SW 1271 (cell line): Measurements from ENCODE around the gene NPIPB8.
"Not testable (repeated sequence)": the region's sequence is repeated elsewhere in the genome, so short reads cannot be mapped to it uniquely, and the experiment has no call there.

Source experiments
- DNase-seq, 2 experiments: peaks; one replicate each; lab custom pipeline; 2025; lab: John Stamatoyannopoulos, UW

NPIPB8 gene

DNA sequence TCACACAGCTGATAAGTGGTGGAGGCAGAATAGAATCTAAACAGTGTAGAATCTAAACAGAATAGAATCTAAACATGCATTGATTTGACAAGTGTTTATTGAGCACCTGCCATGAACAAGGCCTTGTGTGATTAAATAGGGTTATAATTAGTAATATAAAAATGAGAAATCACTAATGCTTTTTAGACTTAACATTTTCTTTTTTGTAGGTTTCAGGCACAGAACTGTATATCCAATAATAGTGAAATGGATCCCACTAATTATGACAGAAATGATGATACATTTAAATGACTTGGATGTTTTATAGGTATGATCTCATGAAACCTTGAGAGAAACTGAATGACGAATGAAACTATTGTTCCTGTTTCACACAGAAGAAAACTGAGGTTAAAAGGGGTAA is at the start of gene NPIPB8:
NPIPB8 (plus strand) TSS at position 301 of the 400 bp plus-strand sequence. CDS start 296 bp downstream, outside the sequence.
- not testable (repeated sequence) for DNase-seq

DNA sequence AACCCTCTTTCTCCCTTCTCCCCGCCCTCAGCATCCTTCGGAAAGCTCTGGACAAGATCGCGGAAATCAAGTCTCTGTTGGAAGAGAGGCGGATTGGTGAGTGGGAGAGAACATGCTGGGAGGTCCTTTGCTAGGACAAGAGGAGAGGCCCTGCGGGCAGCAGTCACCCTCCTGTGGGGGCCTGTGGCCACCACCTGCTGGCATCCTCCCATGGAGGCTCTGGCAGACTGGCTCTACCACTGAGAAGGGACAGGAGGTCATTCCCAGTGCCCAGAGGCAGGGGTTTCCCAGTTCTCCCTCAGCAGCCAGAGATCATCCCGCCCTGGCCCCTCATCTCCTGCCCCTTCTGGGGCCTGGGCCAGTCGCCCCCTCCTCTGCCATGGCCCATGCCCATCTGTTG is 48.8 kb upstream of the NPIPB8 start:
- no peak for DNase-seq

DNA sequence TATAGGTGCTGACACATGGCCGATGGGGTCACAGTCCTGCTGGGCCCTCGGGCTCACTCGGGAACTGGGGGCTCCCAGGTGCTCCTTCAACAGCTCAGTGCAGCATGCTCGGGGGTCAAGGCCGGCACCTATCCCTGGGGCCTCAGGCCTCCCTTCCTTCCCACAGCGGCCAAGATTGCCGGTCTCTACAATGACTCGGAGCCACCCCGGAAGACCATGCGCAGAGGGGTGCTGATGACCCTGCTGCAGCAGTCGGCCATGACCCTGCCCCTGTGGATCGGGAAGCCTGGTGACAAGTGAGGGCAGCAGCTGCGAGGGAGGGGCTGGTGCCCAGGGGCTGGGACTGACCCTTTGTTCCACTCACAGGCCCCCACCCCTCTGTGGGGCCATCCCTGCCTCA is 47.9 kb upstream of the NPIPB8 start:
- DNase-seq, result no peak

DNA sequence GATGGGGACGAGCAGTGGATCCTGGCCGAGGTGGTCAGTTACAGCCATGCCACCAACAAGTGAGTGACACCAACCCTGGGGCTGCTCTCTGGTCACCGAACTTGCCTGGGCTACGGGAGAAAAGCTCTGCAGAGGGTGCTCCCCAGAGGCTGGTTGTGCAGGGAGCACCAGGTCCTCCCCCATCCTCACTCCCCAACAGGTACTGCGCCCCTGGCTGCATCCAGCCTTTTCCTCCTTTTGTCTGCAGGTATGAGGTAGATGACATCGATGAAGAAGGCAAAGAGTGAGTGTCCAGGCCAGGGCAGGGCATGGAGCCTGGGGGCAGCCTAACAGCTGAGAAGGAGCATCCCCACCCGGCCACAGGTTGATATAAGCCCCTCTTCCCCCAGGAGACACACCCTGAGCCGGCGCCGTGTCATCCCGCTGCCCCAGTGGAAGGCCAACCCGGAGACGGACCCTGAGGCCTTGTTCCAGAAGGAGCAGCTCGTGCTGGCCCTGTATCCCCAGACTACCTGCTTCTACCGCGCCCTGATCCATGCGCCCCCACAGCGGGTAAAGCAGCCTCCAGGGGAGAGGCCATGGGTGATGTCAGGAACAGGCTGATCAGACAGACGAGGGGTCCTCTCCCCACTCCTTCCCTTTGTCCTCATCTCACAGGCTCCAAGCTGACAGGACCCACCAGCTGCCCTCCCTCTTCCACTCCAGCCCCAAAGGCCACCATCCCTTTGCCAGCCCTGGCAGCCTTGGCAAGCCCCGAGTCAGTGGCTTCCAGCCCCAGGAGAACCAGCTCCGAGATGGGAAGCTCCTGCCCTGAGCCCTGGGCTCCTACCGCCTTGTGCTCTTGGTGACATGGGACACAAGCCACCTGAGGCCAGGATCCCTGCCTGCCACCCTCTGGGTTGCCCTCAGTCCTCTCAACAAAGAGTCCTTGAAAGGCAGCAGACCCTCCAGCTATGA is 47.2 kb upstream of the NPIPB8 start:
- no peak for DNase-seq

DNA sequence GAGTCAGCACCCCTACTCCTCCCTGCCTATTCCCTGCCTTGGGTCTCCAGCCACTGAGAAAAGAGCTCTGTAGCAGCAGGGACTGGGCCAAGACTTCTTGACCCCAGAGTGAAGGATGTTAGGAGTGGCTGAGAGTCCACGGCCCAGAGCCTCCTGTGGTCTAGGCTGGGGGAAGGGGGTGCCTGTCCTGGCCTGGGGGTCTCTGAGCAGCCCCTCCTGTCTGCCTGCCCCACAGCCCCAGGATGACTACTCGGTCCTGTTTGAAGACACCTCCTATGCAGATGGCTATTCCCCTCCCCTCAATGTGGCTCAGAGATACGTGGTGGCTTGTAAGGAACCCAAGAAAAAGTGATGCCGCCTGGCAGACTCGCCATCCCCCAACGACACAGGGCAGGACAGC is 46.5 kb upstream of the NPIPB8 start:
- no peak for DNase-seq

DNA sequence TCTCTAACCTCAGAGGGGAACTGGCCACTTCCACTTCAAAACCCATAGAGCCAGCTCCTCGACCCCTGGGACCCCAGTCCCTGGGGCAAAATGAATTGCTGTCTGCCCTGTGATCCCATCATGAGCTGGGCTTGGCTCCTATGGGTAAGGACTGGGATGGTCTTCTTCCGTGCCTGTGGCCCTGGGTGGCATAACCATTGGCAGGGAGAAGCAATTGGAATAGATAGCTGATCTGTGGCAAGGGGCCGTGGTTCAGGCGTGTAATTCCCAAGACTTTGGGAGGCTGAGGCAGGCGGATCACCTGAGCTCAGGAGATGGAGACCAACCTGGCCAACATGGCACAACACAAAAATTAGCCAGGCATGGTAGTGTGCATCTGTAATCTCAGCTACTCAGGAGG is 45.4 kb upstream of the NPIPB8 start:
- no peak for DNase-seq

DNA sequence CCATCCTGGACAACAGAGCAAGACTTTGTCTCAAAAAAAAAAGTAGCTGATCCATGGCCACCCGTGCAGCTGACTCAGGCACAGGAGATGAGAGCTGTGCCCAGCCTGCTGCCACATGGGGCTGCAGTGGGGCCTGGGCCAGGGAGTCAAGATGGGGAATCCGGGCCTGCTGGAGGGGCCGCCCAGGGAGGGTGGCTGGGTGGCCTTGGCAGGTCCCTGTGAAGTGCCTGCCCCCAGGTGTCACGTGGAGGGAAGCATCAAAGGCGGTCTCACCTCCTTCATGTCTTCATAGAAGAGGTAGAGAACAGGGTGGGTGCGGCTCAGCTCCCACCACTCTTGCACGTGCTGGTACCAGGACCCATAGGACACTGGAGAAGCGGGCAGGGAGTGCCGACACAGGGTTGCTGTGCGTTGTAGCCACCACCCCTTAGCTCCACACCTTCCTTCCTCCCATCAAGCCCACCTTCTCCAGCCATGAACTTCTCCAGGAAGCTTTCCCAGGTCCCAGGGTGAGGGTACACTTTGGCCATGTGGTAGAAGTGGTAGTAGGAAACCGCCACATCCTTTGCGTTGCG is 44.8 kb upstream of the NPIPB8 start:
- no peak for DNase-seq

DNA sequence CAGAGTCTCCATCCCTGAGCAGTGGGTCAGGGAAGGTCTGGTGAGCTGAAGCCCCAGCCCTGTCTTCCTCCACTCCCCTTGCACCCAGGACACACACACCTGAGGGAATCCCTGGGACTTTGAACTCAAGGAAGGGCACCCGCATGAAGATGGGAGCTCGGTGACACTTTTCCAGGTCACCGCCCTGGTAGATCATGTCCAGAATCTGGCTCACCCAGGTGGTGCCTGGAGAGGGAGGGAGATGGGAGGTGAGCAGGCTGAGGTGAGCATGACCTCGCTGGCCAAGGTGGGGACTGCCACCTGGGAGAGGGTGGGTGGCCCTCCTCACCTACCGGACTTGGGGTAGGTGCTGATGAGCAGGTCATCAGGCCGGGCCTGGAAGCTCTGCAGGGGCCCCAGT is 42.4 kb upstream of the NPIPB8 start:
- DNase-seq, result not testable (repeated sequence)

DNA sequence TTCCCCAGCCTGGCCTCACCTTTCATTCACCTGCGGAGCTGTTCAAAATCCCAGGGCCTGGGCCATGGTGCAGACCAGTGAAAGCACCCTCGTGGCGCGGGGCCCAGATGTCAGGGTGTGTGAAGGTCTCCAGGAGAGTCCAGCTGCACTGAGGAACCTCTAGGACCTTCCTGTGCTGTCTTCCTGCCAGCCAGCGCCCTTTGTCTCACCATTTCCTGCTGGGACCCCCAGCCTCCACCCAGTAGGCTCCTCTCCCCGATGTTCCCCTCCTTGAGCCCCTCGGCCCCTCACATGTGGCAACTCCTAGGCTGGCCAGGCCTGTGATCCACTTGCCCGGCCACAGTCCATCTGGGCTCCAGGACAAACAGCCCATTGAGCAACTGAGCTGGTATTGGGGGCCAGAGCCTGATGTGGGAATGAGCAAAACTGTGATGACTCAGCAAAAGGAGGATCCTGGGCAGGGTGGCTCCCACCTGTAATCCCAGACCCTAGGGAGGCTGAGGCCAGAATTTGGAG is 41.7 kb upstream of the NPIPB8 start:
- no peak for DNase-seq

DNA sequence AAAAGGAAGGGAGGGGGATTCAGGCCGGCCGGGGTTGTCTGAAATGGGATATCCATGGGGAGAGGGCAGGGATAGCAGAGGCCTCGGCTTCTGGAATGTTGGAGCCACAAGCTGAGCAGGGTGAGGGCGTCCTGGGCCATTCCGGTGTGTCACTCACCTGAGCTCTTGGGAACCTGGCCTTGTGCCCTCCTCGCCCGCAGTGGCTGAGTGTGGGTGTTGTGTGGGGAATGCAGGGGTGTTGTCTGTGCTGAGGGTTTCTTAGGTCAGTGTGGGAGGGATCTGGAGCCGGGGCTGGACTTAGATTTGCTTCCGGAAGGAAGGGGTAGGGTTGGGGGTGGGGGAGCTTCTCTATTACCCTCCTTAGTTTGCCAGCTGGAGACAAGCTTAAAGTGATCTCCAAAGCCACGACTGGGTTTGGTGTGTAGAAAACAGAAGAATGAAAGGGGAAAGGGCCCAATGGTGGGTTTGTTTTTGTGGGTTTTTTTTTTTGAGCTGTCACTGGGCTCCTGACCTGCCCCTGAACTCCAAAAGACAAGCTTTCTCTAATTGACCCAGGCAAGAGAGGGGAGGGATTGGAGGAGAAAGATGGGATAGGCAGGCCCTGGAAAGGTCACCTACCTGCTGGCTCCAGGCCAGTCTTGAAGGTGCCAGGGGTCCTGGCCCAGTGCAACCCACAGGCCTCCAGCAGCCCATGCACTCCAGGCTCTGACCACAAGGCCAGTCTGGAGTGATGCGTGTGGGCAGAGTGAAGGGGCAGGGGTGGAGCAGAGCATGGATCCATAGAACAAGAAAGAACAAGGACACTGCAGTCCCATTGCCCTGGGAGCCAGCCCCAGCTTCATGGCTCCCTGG is 40.8 kb upstream of the NPIPB8 start, which contains the start of gene SULT1A2:
SULT1A2 (minus strand) TSS at position 211 of the 852 bp plus-strand sequence. CDS start 1,120 bp downstream, outside the sequence.
- DNase-seq, result no peak

DNA sequence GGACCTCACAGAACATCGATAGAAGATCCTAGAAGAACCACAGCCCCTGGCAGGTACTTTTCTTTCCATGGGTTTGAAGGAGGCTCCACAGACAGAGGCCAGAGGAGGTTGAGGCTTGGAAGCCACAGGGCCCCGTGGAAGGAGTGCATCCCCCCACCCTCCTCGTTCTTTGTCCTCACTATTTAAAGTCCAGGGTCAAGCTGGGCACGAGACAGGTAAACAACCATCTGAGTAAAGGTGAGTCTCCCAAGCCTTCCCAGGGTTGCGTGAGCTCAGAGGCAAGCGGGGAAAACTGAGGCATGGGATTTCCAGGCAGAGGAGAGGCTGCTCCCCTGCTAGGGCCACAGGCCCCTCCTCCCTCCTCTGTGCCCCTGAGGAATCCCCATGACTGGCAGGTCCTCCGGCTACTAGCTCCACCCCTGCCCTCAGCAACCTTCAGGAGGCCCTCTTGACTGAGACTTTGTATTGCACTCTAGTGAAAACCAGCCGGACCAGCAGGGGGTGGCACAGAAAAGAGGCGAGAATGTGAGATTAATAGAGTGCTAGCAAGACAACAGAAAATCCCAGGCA is 40.1 kb upstream of the NPIPB8 start:
- no peak for DNase-seq

DNA sequence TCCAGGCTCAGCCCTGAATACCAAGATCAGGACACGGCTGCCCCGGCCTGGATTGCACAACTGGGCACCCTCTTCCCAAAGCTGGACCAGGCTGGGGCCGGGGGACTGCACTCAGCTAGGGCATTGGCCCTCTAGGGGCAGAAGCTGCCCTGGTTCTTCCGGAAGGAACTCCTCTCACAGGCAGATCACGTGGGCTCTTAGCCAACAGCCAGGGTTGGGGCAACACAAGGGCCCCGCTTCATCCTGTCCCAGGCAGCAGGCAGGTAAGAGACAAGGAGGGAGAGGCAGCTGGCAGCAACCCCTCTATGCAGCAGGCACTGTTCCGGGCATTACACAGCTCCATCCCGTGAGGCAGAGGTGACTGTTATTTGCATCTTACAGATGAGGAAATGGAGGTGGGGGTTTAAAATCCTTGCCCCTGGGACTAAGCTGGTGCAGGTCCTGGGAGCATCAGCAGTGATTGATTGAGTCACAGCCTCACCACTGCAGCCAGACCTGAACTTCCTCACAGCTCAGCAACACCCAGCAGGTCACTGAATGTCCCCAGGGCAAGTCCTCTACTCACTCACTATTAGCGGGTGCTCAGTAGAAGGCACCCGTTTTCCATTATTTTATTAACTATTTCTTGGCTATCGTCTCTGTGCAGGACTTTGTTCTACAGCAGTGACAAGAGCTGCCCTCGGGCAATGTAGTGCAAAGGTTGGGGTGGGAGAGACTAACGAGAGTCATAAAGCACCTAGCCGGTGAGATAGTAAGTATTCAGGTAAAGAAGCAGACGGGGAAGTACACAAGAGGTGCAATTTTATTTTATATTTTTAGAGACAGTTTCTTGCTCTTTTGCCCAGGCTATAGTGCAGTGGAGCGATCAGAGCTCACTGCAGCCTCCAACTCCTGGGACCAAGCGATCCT is 38.2 kb upstream of the NPIPB8 start:
- DNase-seq, result not testable (repeated sequence)

DNA sequence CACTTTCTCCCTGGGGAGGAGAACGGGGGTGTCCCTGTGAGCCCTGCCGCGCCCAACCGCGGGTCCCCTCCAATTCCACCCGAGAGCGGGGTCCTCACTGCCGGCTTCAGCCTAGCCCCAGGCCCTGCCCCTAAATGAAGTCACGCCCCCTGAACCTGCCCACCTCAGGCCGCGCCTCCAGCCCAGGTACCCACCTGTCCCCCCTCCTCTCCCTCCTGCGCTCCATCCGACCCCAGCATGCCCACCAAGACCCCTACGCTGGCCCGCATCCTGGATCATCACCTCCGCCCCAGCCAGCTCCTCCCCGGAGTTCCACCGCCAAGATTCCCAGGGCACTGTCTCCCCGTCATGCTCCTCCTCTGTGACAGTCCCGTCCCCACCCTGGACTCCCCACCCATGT is 36.9 kb upstream of the NPIPB8 start:
- not testable (repeated sequence) for DNase-seq

DNA sequence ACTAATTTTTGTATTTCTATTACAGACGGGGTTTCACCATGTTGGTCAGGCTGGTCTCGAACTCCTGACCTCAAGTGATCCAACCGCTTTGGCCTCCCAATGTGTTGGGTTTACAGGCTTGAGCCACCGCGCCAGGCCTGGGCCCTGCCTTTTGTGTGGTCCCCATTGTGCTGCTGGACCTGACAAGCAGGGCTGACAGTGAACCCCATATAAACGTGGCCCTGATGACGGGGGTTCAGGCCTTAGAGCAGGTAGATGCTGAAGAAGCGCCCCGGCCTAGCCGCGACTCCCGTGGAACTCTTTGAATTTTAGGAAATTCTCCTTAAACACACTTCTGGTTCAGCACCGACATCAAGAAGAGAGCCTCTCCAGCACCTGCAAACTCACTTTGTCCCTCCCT is 36.3 kb upstream of the NPIPB8 start:
- not testable (repeated sequence) for DNase-seq

DNA sequence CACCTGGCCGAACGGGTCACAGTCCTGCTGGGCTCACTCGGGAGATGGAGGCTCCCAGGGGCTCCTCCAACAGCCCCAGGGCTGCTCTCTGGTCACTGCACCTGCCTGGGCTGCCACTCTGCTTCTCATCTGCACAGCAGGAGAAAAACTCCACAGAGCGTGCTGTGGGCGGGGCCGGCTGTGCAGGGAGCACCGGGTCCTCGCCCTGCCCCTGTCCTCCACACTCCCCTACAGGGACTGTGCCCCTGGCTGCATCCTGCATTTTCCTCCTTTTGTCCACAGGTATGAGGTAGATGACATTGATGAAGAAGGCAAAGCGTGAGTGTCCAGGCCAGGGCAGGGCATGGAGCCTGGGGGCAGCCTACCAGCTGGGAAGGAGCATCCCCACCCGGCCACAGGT is 35.8 kb upstream of the NPIPB8 start:
- DNase-seq, result not testable (repeated sequence)

DNA sequence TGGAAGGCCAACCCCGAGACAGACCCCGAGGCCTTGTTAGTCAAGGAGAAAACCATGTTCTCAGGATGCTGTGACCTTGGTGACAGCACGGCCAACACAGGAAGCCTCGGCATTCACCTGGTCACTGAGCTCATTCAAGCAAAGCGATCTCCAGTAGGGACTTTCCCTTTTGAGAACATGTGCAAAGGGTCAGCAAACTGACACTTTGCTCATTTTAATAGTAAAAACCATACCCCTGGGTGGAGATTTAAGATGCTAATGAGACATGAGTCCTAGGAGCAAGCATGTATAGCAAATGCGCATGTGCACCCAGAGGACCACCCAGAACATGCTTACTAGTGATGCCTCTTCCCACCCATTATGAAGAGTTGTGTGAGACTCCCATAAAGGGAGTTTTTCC is 35.3 kb upstream of the NPIPB8 start:
- no peak for DNase-seq

DNA sequence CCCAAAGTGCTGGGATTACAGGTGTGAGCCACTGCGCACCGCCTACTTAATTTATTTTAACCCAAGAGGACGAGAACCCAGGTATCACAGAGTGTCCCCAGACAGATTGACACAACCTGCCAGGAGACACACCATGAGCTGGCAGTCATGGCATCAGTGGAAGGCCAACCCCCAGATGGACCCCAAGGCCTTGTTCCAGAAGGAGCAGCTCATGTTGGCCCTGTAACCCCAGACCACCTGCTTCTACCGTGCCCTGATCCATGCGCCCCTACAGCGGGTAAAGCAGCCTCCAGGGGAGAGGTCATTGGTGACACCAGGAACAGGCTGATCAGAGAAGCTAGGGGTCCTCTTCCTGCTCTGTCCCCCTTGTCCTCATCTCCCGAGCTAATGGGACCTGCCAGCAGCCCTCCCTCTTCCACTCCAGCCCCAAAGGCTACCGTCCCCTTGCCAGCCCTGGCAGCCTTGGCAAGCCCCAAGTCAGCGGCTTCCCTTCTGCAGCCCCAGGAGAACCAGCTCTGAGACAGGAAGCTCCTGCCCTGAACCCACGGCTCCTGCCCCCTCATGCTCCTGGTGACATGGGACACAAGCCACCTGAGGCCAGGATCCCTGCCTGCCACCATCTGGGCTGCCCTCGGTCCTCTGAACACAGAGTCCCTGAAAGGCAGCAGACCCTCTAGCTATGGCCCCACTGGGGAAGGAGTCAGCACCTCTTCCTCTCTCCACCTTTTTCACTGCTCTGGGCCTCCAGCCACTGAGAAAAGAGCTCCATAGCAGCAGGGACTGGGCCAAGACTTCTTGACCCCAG is 34.3 kb upstream of the NPIPB8 start:
- no peak for DNase-seq

DNA sequence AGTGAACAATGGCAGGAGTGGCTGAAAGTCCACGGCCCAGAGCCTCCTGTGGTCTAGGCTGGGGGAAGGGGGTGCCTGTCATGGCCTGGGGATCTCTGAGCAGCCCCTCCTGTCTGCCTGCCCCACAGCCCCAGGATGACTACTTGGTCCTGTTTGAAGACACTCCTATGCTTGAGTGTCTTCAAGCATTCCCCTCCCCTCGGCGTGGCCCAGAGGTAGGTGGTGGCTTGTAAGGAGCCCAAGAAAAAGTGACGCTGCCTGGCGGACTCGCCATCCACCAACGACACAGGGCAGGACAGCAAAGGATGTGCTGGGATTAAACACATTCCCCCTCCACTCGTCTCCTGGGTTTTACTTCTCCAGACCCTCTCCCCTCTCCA is 33.7 kb upstream of the NPIPB8 start:
- DNase-seq, result no peak

DNA sequence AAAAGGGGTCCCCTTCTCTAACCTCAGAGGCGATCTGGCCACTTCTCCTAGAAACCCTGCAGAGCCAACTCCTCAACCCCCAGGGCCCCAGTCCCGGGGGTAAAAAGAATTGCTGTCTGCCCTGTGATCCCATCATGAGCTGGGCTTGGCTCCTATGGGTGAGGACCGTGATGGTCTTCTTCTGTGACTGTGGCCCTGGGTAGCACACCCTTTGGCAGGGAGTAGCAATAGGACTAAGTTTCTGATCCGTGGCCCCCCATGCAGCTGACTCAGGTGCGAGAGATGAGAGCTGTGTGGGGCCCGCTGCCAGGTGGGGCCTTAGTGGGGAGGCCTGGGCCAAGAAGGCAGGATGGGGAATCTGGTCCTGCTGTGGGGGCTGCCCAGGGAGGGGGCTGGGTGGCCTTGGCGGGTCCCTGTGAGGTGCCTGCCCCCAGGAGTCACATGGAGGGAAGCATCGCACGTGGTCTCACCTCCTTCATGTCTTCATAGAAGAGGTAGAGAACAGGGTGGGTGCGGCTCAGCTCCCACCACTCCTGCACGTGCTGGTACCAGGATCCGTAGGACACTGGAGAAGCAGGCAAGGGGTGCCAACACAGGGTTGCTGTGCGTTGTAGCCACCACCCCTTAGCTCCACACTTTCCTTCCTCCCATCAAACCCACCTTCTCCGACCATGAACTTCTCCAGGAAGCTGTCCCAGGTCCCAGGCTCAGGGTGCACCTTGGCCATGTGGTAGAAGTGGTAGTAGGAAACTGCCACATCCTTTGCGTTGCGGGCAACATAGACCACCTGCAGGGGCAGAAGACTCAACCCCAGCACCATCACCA is 31.4 kb upstream of the NPIPB8 start:
- no peak for DNase-seq
